Uterus (tissue), 2 donors: ENCODE data around the gene KDM4C.

Source experiments
- POLR2A ChIP-seq, 2 donors: fragments of 450-650 bp; IDR thresholded peaks; one replicate each; pipeline ENCODE4 v1.6.1; 2016; ENCODE audit warnings: antibody characterized with exemption in 2 of 2, mild to moderate bottlenecking in 1 of 2, moderate library complexity in 1 of 2
- TF ChIP-seq, protein P1 (sequence below), 4 experiments: fragments of 200-600 bp in 2 of 4; fragments of 450-650 bp in 2 of 4; sonication (generic) in 2 of 4; IDR thresholded peaks; one replicate each; pipeline ENCODE4 v1.5.1; 2016 to 2019; ENCODE audit warnings: antibody characterized with exemption in 4 of 4, mild to moderate bottlenecking in 2 of 4, moderate library complexity in 1 of 4

DNA sequence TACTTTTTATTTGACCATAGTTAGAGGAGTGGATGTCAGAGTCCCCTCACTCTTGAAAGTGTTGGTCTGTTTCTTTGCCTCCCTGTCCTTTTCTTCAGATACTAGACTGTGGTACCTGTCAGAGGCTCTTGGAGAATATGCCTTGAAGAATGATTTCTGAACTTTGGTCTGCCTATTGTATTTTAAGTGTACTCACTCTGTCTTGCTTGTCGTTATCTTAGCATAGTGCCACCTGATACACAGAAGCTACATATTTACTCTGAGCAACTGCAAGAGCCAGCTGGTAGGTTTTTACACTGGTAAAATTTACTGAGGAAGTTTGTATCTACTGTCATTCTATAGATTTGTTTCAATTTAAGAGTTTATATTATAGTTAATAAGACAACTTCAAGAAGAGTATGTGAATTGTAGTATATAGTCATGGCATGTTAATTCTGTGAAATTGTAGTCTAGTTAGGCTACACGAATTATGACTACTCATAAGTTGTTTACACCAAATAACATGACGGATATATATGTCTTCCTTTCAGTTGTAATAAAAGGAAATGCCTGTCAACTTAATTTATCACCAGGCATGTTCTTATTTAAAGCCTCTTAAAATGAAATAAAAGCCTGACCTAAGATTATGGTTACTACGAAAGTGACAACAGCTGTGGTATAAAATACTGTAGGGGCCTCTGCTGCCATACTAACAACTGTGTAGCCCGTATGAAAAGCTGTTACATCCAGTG is 201.7 kb downstream of the KDM4C start:
- TF ChIP-seq, protein P1, sequence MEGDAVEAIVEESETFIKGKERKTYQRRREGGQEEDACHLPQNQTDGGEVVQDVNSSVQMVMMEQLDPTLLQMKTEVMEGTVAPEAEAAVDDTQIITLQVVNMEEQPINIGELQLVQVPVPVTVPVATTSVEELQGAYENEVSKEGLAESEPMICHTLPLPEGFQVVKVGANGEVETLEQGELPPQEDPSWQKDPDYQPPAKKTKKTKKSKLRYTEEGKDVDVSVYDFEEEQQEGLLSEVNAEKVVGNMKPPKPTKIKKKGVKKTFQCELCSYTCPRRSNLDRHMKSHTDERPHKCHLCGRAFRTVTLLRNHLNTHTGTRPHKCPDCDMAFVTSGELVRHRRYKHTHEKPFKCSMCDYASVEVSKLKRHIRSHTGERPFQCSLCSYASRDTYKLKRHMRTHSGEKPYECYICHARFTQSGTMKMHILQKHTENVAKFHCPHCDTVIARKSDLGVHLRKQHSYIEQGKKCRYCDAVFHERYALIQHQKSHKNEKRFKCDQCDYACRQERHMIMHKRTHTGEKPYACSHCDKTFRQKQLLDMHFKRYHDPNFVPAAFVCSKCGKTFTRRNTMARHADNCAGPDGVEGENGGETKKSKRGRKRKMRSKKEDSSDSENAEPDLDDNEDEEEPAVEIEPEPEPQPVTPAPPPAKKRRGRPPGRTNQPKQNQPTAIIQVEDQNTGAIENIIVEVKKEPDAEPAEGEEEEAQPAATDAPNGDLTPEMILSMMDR (IDR thresholded peaks at IDR 0.05) = no peak
- TF ChIP-seq POLR2A (IDR thresholded peaks at IDR 0.05) = no peak
